ENCODE data around the gene CIITA.
"Not testable (repeated sequence)": the region's sequence is repeated elsewhere in the genome, so short reads cannot be mapped to it uniquely, and the experiment has no call there.

CIITA gene

DNA sequence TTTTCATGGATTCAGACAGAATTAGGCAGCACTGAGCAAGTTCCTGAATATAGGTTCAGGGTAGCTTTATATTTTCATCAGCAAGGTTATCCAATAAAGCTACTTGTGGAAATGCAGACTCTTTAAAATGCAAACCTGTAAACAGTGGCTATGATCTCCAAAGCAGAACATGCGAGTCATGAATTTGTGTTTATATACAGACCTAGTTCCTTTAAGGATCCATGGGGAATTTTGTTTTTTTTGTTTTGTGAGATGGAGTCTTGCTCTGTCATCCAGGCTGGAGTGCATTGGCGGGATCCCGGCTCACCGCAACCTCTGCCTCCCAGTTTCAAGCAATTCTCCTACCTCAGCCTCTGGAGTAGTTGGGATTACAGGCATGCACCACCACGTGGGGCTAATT lies 82.2 kb downstream of the CIITA start:
- DNase-seq (ENCODE audit: low read depth): no peak

GRCh38 chr16:10961231-10961630 lies 84.2 kb downstream of the CIITA start:
- DNase-seq (ENCODE audit: low read depth): peak; percentile 69

GRCh38 chr16:10964039-10964890 lies 87.3 kb downstream of the CIITA start:
- DNase-seq (ENCODE audit: low read depth): no peak

GRCh38 chr16:10964891-10965326 lies 87.9 kb downstream of the CIITA start:
- DNase-seq (ENCODE audit: low read depth): no peak

- no peak for DNase-seq (ENCODE audit: low read depth)
Observed at GRCh38 chr16:10965440-10966061, 88.5 kb downstream of the CIITA start.

GRCh38 chr16:10966129-10966528 lies 89.1 kb downstream of the CIITA start:
- DNase-seq (ENCODE audit: low read depth): no peak

DNA sequence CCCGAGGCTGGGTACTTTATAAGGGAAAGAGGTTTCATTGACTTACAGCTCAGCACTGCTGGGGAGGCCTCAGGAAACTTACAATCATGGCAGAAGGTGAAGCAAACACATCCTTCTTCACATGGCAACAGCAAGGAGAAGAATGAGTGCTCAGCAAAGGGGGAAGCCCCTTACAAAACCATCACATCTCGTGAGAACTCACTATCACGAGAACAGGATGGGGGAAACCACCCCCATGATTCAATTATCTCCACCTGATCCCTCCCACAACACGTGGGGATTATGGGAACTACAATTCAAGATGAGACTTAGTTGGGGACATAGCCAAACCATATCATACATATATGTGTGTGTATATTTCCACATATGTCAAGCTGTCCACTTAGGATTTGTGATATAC lies 89.6 kb downstream of the CIITA start:
- not testable (repeated sequence) for DNase-seq (ENCODE audit: low read depth)

GRCh38 chr16:10967986-10968385 lies 91.0 kb downstream of the CIITA start:
- DNase-seq (ENCODE audit: low read depth): no peak

GRCh38 chr16:10968498-10968897 lies 91.5 kb downstream of the CIITA start:
- no peak for DNase-seq (ENCODE audit: low read depth)

- no peak for DNase-seq (ENCODE audit: low read depth)
Observed at GRCh38 chr16:10969615-10970014, 92.6 kb downstream of the CIITA start.

GRCh38 chr16:10970065-10970464 lies 93.1 kb downstream of the CIITA start:
- no peak for DNase-seq (ENCODE audit: low read depth)

DNA sequence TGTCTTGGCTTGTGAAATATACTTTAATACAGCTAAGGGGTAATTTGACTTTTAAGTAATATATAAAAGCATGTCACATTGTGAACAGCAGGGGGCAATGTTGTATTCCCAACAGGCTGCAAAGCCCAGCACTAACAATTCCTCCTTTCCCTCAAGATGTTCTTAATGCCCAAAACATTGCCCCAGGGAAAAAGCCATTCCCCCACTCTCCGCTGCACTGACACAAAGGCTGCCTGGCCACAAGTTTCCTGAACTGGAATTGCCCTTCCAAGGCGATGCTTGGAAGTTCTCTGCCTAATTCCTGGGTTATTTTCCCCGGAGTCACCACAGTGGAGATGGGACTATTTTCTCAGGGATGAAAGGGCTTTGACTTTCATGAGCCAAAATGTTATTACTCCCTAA lies 94.6 kb downstream of the CIITA start:
- peak; percentile 74 for DNase-seq (ENCODE audit: low read depth)

- DNase-seq (ENCODE audit: low read depth): no peak
Observed at GRCh38 chr16:10972108-10972818, 95.3 kb downstream of the CIITA start.

- no peak for DNase-seq (ENCODE audit: low read depth)
Observed at GRCh38 chr16:10972819-10973464, 95.9 kb downstream of the CIITA start.

DNA sequence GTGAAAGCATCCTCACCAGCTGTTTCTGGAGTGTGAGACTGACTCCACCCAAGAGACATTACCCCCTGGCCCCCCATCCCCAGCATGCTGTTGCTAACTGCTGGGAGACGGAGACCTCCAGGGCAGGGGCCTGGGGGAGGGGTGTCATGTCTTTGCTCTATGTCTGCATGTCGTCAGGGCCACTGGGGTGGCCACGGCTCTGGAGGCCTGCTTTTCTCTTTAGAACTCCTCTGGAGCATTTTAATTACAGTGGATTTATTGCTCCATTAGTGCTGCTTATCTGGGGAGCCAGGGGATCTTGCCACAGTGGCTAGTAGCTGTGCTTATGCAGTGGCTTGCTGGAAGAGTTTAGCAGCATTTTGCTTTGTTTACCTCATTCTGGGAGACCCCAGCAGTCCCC lies 99.6 kb downstream of the CIITA start:
- DNase-seq (ENCODE audit: low read depth): no peak

GRCh38 chr16:10978124-10978523 lies 101.1 kb downstream of the CIITA start:
- DNase-seq (ENCODE audit: low read depth): no peak

DNA sequence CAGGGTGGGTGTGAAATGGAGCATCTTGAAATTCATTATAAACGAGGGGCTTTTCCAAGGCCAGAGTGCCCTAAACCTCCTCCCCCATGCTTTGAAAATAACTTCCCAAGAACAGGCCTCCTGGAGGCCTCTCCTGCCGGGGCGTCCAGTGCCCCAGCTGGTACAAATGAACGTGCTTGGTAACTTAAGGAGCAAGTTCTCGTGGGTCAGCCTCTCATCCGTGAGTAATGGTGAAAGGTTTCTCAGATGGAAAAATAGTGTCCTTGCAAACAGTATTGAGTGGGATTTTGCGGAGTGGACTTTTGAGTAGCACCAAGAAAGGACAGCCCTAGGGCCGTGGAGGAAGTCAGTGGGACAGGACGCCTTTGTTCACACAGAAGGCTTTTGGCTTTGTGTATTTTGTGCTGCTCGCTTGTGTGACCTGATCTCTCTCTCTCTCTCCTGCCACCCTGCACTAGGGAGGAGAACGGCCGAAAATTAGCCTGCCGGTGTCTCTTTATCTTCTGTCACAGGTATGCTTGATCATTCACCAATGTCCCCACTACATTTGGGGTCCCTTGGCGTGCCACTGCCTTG lies 102.0 kb downstream of the CIITA start:
- no peak for DNase-seq (ENCODE audit: low read depth)

DNA sequence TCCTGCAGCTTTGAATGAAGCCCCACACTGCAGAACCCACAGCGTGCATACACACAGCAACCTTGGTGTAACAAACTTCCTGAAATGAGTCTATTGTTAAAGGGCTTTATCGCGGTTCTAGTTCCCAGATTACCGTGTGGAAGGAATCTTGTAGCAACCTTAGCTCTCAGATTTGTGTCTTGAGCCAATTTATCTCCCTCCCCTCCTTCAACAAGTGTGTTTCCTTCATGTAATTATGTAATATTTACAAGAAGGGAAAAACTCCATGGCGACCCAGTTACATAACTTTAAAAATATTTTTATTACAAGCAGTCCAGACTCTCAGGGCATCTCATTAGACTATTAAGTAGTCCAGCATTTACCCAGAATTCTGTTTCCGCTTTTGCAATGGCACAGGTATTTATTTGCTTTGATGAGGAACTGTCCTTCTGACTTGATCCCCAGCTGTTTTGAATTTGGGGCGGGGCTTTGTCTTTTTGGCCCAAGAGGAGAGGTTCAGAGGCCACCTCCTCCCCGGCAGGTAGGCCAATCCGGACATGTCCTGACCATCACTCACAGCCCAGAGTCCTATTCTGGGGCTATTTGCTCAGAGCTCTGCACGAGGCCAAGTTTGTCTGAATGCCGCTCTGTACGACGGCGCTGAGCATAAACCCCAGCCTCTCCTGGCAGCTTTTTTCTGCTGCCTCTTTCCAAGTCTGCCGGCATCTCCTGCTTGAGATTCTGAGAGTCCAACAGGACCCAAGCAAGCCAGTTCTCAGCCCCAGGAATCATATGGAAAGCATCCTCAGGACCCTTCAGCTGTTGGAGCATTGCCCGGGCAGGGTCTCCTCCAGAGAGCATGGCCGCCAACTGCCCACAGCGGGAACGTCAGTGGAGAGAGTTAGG lies 103.0 kb downstream of the CIITA start:
- DNase-seq (ENCODE audit: low read depth): no peak

GRCh38 chr16:10980813-10981212 lies 103.8 kb downstream of the CIITA start:
- no peak for DNase-seq (ENCODE audit: low read depth)

GRCh38 chr16:10981697-10982216 lies 104.8 kb downstream of the CIITA start:
- no peak for DNase-seq (ENCODE audit: low read depth)

Measured in HS-5 (cell line).